ENCODE measurements around the gene MAN1A1.
A peak's percentile ranks its signal among the peaks of the same experiment; 100 is the strongest.

MAN1A1 gene

DNA sequence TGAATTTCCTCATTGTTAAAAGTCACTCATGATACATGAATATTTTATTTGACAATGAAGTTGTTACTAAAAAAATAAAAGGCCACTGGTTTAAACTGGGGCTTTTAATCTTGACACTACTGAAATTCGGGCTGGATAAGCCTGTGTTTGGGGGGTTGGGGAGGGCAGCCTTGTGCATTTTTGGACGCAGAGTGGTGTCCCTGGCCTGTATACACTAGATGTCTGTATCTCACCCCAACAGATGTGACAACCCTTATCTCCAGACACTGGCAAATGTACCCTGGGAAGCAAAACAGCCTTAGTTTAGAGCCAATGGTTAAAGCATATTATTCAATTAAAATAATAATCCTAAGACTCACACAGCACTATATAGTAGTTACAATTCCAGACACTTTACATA is 24.8 kb downstream of the MAN1A1 start:
- no peak for DNase-seq

DNA sequence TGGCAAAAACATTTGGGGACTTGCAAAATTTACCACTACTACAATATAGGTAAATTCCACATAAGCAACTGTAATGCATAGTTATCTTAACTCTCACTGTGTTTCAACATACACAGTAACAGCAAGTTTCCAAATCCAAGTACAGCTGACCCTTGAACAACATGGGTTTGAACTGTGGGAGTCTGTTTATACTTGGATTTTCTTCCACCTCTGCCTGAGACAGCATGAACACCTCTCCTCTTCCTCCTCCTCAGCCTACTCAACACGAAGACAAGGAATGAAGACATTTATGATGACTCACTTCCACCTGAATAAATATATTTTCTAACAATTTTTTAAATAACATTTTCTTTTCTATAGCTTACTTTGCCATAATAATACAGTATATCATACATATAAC is 25.6 kb downstream of the MAN1A1 start:
- DNase-seq: no peak

DNA sequence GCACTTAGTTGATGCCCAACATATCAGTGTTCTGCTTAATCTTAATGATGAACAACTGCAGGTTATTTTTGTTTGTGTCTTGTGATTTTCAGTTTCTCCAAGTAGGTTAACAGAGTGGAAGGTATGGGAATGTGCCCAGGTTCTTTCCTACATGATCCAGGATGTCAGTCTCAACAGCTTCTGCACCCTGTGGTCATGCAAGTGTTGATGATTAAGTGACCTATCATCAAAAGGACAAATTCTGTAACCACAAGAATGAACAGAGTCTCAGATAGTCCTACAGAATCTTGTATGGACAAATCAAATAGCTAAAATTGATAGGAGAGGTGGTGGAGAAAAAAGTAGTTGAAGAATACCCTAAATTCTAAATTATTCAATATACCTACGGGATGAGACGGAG is 26.1 kb downstream of the MAN1A1 start:
- DNase-seq: no peak

DNA sequence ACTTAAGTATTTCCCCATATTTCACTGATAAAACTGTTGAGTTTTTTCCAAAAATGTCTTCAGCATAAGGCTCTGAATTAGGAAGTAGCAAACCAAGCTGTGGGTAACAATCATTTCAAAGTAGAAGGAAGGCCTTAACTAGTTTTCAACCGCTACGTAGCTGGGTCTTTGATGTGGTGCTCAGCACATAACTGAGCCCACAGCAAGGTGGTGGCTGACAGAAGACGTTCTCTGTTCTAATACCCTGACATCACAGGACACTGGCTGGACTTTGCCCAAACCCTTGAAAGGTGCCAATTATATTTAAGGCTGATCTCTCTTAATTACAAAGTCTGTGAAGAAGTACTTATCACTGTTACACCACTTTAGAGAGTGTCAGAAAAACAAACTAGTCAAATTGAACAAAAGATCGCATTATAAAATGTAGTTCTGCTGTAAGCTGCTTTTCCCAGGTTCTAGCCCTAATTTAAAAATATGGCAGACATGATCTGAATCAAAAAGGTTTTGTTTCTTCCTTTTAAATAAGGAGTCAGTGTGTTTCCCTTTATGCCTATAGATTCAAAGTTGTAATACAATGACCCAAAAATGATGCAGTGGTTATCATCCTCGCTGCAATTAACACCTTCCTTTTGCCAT is 26.7 kb downstream of the MAN1A1 start:
- peak; percentile 16 for DNase-seq

DNA sequence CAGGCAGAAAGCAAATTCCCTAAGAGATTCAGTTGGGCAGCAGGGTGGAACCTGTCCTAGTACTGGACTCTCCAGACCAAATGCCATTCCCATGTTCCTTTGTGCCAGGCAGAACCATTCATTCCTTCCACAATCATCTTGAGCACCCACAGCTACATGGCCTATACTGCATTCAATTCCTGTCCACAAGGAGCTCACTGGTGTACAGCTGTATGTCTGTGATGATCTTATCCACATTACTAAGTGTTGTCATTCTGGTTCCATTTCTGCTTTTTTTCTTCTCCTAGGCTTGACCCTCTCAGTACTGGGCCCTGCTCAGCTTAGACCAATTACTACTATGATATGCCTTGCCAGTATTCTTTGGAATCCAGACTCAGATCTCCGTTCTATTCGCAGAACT is 27.5 kb downstream of the MAN1A1 start:
- no peak for DNase-seq

DNA sequence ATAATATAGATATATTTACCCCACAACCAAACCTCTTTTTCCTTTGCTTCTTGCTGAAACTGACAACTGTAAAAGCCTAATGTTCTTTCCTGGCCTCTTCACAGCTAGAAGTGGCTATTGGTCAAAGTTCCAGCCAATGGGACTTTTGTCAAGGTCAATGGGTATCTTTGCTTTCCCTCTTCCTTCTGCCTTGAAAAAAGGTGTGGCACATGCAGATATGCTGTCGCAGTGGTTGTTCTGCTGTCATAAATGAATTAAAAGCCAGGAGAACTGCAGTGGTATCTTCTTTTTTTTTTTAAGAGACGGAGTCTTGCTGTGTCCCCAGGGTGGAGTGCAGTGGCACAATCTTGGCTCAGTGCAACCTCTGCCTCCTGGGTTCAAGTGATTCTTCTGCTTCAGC is 29.9 kb downstream of the MAN1A1 start:
- DNase-seq: no peak

DNA sequence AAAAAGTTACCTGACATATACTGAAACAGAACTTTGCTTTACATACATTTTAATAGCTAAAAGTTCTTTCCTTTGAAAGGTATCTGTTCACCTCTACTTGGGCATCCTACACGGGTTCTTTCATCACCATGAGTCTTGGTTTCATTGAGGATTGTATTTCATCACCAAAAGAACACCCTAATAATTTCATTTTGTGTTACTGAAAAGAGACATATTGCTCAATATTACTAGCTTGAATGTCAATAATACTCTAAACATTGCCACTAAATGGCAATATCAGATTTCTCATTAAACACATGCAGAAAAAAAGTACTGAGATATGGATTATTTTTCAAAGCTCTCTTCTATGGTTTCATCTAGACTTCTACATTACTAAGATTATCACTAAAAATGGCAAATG is 30.8 kb downstream of the MAN1A1 start:
- DNase-seq: no peak

DNA sequence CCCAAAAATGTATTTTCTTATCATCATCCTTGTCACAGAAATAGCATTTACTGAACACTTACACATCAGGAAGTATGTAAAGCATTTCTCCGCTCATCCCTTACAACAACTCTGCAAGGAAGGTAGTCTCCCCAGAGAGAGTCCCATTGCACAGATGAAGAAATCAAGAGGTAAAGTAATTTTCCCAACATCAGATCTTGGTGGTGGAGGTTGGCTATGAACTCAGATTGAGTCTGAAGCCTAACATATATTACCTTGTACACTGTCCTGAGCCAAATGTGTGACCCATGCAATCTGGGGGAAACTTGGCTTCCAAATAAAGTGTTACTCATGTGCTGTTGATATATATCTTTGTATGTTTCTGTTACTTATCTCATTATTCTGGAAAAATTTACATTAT is 31.4 kb downstream of the MAN1A1 start:
- no peak for DNase-seq

DNA sequence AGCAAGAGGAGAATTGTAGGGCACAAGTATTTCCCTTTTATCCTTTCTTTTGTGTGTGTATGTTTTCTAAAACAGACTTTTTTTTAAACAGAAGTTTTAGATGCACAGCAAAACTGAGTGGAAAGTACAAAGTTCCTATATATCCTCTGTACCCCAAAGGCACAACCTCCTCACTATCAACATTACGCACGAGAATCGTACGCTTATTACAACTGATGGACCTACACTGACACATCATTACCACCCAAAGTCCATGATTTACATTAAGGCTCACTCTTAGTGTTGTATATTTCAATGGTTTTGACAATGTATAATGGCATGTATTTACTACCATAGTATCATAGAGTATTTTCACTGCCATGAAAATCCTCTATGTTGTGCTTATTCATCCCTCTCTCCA is 32.6 kb downstream of the MAN1A1 start:
- no peak for DNase-seq

DNA sequence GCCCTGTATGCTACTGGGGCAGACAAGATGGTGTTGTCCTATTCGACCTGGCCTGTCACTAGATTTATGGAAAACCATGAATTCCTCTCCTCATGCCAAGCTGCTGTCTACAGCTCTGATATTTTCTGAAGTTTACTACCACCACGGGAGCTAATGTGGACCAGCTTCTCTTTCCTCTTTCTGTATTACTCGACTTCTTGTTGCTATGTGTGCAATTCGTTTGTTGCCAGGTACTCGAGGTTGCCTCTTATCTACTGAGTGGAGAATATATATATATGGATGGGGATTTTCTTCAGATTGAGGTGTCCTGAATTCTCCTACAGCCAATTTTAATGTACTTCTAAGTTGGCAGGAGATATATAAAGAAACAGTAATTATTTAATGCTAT is 34.7 kb downstream of the MAN1A1 start:
- DNase-seq: no peak

DNA sequence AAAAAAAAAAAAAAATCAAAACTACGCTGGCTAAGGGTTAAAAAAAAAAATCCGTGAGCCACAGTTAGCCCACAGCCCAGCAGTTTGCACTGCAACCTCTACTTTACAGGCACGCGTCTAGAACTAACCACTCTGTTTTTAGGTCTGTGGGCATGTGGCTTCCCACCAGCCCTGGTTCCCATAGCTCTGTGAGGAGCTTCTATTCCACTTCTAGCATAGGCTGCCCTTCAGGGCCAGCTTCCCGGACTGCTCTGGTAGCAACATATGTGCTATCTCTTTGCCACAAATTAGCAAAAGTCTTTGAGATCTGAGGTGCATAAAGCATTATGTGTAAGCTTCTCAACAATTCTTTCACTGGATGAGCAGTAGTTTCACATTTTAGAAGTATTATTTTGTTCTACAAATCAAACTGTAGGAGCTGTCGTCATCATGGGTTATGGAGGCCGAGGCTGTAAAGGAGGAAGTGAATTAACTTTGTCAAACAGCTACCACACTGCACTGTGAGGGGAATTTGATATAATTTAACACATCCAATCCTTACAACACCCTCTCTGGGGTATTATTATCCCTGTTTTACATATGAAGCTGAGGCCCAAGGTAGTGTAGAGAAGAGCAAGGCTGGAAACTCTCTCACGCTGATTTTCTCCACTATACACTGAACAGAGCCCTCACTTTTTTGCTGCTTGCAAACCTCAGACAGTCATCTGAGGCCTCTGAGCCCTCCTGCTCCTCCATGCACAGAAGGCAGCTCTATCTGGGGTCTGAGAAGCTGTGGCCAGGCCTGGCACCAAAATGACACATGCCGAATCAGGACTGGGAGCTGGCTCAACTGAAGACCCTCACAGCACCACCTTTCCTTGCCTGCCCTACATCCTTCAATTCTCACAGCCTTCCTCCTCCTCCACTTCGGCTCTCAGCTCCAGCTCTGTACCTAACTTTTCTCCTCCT is 35.4 kb downstream of the MAN1A1 start:
- DNase-seq: no peak

DNA sequence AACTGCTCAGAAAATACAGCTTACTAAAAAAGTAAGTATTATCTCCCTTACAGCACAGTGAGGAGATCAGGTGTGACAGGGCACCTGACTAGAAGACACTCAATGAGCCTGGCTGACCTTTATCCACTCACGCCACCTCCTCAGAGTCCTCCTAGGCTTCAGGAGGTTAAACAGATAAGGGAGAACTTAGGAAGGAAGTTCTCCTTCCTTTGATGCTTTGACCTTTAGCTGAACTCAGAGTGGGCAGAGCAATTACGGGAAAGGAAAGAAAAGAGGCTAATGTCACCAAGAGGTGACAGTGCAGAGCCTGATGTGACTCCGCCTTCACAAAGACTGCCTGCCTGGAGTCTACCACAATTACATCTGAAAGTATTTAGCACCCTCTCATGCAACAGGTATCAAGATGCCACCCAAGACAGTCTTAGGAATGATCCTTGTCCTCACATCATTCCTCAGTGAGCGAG is 36.7 kb downstream of the MAN1A1 start:
- no peak for DNase-seq

DNA sequence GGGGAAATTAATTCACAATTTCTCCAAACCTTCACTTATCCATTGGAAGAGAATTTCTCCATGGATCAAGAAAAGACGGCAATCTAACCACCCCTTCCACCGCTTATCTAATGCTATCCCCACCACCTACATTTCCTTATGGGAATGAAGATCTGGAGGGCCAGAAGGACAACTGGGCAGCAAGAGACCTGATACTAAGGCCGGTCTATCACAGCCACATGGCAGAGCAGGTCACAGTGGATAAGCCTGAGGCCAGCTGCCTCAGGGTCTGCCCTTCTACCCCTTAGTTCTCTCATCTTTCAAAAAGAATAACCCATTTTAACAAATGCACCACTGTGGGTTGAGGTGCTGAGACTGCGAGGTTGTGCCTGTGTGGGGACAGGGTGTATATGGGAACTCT is 37.1 kb downstream of the MAN1A1 start:
- no peak for DNase-seq

DNA sequence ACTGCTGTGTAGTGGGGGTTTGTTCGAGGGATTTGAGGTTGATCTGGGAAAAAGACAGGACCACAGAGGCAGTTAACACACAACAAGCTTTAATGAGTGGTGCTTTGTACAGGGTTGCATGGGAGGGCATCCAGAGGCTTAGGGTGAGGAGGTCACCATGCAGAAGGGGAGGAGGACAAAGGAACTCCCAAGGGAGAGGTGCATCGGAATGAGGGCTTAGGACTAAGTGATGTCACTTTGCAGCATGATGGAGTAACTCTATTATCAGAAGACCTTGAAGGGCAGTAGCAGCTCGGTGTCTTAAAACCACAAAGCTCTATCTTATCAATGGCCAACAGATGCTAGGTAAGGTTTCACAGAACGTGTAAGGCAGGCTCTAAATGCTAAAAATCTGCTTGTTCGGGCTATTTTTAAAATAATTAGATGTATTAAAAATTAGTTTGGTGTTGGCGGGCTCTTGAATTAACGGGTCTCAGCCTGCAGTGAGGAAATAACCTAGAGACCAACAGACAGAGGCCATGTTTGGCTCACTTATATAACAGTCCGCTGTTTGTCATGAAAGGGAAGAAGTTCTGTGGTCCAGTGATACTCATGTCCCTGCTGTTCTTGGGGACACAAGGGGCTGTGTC is 37.9 kb downstream of the MAN1A1 start:
- no peak for DNase-seq

DNA sequence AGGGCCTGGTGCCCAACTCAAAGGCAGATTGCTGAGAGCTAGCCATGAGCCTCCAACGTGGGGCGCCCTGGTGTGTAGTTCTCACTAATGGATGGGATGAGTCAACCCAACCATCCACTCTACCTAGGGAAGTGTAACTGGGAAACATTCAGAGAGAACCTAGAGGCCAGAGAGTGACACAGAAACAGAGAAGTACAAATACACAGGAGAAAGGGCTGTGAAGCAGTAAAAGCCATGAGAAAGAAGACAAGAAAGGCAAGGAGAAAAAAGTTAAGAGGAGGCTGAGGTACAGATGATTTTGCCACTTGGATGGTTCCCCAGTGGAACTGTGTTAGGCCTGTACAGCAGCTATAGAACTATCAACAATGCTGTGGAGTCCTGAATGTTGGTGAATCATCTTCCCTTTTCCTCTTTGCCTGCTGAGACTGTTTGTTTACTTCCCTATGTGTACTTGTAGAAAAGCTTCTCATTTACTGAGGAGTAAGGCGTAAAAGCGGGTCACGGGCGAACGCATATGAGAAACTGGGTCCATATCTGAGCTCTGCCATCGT is 39.0 kb downstream of the MAN1A1 start:
- no peak for DNase-seq

DNA sequence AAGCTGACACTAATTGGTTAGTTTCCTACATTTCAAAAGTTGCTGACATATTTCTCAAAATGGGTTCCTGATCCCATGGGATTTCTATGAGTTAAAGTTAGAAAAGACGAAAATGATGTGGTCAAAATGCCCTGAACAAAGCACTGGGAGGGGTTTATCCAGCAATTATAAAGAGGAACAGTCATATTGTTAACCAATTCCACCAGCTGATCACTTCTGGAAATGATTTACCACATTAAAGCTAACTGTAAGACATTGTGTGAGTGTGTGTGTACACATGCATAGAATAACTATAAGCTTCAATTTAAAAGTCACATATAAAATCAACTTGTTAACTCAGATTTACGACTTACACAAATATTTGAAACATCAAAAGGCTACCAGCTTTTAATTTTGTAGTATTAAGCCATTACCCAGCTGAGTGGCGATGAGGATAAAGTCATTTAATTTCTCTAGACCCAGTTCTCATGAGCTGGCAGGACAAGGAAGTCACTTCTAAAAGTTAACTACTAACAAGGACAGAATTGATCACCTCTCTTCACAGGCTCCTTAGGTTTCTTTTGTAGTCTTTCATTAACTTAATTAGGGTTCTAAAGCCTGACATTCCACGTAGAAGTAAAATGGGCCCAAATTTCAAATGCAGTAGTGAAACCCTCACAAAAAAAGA is 40.4 kb downstream of the MAN1A1 start:
- DNase-seq: no peak

DNA sequence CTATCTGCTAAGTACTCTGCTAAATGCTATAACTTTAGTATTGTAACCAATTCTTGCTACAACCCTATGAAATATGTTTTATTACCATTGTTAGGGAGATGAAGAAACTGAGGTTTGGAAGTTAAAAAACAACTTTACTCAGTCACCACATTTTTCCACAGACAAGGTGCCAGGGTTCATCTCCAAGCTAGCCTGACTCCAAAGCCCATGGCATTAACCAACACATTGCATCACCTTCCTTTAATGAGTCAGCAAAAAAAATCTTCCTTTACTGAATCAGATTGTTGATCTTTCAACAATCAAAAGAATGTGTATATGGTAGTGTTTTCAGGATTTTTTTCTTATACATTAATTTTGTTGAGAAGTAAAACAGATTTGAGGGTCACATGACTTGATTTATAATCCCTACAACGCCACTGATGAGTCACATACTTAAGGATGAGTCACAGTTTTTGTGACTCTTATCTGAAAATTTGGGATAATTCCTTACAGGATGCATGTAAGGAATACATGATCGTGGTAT is 41.5 kb downstream of the MAN1A1 start:
- DNase-seq: no peak

DNA sequence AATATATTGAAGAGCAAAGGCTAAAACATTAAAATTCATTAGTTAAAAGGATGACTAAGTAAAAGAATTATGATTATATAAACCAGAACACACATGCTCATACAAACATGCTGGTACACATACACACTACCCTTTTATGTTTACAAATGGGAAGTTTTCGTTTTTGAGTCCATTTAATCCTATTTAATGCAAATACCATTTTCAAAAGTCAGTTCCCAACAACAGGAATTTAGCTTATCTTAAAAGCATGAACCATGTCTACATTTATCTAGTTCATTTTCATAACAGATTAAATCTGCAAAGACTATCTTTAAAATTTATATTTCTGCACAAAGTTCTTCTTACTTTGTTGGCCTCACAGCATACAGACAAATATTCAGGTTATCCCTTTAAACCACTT is 42.5 kb downstream of the MAN1A1 start:
- no peak for DNase-seq

DNA sequence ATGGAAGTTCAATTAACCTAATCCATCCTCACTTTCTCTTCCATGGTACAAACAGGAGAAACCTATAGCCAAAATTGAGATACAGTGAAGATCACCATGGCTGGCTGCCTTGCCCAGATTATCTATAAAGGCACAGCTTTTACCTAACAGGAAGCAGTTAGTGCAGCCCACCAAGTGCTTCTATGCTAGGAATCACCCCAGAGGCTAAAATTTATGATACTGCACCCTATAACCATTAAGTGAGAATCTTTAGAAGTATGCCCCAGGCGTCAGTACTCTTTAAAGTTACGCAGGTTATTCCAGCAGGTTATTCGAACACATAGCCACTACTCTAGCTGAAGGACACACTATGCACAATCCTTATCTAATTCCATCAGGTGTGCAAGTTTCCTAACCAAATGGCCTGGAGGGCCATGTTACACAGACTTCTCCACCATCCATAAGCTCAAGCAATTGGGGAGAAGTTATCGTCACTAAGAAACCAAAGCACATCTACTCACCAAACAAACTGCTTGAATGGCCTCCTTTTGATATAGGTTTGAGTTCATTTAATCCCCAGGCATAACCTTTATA is 43.1 kb downstream of the MAN1A1 start:
- no peak for DNase-seq

DNA sequence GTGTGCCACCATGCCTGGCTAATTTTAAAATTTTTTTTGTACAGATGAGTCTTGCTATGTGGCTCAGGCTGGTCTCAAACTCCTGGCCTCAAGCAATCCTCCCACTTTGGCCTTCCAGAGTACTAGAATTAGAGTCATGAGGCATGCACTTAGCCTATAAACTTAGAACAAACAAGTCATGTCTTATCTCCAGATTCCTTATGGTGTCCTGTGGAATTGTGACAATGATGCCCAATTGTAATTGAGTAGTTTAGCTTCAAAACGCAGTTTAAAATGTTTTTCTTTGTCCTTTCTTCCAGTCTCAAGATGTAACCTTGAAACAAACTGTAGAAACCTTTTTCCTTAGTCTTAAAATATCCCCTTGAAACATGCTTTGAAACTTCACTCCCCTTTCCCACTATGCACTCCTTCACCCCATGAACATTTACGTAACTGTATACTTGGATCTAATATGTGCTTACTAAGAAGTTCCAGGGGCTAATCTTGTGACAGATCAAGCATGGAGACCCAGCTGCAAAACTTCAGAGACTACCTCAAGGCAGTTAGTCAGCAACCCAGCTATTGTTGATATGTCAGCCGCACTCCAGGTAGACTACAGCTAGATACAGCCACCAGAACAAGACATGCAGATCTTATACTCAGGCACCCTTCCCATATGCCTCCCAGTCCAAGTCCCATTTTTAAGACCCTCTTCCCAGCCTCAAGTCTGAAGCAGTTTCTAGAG is 46.2 kb downstream of the MAN1A1 start:
- DNase-seq: no peak

DNA sequence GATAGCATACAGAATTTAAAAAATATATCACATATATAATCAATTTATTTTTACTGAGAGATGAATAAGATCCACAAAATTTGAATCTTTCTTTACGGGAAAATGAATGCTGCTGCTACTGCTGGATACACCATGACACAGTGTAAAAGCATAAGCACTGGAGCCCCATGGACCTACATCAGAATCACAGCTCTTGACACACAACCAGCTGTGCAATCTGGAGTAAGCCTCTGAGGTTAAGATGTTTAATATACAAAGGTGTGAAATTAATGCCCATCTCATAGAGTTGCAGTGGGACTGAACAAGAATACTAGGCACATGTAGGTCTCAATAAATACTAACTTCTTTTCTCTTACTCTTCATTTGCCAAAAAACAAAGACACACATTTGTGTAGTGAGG is 48.1 kb downstream of the MAN1A1 start:
- DNase-seq: no peak

DNA sequence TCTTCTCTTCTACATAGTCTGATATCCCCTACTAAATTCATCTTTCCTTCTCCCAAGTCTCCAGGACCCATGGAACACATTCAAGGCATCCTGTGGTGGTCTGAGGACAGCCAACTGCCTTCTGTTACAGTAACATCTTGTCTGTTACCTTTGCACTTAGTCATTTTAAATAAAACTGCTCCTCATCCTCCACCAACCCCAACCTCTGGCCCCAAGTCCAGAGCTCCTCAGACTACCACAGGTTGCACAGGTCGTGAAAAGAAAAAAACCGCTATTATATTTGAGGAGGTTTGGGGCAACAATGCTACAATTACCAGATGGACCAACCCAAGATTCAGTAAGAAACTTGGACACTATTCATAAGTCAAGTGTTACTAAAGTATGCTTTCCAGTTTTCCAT is 49.9 kb downstream of the MAN1A1 start:
- no peak for DNase-seq

Data from effector CD4-positive, alpha-beta T cell (primary cell).